Activated CD4-positive, alpha-beta T cell treated with anti-CD3 and anti-CD28 coated beads, Interleukin-2, Interleukin-6, amounts not matched to agents 100 ng/mL and 50 ng/mL, durations not matched to agents 16 hours and 8 hours (primary cell): Measurements from ENCODE around the gene PARD3B.

Experiments
- DNase-seq: peaks from one replicate; pipeline ENCODE4 v3.0.0-alpha.2; 2020

The PARD3B gene

DNA sequence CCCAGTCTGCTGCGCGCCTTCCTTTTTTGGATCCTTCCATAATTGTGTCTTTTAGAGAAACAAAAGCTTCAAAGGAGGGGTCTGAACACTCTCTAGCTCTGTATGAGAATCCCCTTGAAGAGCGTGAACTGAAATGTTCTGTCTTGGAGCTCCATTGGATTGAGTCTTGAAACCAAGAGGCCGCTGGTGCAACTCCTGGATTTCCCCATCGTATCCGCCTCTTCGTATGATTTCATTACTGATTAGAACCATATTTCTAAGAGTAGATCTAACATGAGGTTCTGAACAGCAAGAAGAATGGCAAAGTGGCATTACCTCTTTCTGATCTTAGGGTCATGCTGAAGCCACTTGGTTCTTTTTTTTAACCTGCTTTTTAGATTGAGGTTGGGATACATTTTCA is 1105.7 kb downstream of the PARD3B start:
- no peak for DNase-seq

DNA sequence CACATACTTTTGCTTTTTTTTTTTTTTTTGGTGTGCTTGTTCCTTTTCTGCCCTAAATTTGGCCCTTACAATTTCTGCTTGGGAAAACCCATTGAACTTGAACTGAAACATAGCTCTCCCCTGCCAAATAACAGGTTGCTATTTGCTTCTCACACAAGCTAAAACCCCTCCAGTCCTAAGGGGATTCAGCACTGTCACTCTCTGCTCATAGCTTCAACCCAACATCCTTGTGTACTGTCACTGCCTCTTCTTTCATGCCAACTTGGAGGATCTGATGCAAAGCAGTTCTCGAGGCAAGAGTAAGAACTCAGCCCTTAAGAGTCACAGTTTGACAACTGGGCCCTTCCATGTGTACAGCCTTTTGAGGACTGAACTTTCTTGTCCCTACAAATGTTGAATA is 1106.4 kb downstream of the PARD3B start:
- DNase-seq: no peak

DNA sequence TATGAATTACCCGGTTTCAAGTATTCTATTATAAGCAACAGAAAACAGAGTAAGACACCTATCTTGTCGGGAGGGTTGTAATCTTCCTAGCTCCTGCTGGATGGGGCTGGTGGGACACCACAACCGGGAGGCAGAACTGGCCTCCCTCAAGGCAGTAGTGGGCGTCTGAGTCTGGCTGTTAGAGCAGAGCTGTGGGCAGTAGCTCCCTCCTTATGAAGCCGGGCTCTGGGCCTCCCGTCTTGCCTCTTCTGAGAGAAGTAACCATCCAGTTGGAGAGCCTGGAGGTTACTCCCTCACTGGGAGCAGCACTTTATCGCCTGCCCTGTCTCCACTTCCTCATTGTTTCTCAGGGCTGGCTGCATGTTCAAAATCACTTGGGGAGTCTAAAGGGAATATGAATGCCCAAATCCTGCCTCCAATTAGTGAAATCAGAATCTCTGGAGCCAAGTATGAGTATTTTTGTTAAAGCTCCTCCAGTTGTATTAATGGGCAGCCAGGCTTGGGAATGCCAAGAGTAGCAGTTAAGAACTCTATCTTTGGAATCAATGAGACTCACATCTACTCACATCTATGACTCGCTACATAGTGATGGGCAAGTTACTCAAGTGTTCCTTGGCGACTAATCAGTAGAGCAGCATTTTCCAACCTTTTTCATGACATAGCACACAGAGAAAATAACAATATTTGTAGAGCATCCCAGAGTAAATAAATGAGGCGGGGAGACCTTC is 1109.8 kb downstream of the PARD3B start:
- DNase-seq: no peak

DNA sequence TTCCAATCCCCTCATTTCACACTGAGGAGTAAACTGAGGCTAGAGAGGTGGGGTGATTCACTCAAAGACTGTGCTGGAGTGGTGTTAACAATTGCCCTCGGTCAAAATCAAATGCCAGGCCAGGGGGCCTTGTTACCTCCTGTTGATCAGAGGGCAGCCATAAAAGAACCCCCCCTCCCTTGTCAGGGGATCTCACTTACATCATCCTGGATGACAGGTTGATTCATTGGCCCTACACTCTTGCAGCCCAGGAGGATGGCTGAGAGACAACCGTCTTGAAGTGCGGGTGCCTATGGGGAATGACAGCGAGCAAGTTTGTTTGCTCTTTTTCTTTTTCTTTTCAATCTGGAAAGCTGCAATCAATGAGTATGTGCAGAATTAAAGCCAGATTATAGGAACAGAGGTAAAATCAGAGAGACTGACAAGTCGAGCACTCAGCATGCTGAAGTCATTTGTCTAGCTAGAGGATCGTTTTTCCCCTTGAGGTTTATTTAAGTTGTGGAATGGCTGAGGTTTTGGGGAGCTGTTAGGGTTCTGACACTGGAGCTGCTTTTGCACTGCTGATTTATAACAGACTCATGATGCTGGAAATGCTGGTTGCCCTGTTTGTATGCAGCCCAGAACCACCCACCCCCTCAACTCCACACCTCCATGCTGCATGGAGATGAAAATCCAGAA is 1110.6 kb downstream of the PARD3B start:
- DNase-seq: no peak

DNA sequence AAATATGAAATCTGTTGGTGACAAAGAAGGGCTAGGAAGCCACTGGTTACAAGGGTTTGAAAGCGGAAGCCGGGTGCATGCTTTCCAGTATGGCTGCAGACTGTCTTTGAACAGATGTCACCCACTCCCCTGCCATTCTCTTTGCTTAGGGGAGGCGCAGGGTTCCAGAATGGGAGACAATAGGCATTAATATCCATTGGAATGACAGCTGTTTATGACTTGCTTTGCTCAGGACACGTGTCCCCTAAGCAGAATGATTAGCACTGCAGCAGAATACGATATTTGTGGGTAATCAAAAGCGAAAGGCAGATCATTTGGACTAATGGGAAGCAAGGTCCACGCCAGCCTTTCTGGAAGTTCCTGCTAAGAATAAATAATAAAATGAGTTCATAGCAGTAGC is 1111.2 kb downstream of the PARD3B start:
- DNase-seq: no peak

DNA sequence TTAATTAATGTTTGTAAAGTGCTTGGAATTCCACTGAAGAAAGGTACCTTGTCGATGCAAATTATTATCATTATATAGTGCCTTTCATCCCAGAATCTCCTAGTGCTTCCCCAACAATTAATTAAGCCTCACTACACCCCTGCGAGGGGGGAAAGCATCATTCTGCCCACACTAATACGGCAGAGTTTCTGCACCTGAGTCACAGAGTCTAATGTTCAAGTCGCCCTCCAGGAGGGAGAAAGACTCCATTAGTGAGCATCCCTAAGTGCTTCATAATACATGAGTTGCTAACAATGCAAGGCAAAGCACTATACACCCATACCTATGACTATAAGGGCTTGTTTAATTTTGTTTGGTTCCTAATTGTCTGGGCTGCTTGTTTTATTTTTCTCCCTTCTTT is 1111.7 kb downstream of the PARD3B start:
- no peak for DNase-seq

DNA sequence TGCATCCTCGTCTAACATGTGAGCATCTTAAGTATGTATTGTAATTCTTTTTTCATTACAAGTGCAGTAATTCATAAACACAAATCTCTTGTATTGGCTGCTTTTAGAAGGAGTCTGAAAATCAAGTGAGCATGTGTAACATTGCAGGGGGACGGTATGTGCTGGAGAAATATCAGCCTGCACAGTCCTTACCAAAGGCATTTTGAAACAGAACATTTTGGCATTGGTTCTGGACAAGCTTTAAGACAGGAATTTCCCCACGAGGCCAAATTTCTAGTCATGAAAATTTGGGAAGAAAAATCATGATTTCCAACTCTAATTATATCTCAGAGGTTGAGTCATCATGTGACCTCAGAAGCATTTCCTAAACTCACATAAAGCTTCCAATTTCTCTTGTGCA is 1112.3 kb downstream of the PARD3B start:
- no peak for DNase-seq

DNA sequence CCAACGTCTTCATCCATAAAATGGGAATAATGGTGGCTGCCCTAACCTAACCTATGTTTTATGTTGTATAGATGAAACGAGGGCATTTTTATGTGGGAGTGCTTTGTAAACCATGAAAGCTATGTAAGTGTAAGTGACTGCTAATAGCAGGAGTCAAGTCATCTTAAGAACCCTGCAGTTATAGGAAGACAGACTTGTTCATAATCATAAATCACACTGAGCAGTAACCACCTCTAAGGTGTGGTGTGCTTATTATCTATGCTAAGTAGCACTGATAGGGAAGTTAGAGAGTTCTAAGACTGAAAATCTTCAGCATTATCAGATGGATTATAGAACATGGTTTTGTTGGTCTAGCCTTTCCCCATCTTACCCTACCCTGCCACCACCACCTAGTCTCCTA is 1112.8 kb downstream of the PARD3B start:
- no peak for DNase-seq

DNA sequence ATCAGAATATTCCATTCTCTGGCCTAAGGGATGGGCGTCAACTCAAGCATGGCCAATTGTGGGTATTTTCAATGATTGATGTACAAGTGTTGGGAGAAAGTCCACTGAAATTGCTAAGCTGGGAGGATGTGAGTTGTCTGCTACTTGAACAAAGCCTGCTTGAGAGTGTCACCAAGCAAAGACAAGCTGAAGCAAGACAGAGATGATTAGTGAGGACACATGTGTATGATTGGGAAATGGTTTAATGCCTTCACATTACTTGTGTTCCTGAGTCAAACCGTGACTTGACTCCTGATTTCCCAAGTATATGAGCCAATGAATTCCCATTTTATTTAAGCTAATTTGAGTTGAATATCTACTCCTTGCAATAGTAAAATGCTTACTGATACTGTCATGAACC is 1113.3 kb downstream of the PARD3B start:
- no peak for DNase-seq

DNA sequence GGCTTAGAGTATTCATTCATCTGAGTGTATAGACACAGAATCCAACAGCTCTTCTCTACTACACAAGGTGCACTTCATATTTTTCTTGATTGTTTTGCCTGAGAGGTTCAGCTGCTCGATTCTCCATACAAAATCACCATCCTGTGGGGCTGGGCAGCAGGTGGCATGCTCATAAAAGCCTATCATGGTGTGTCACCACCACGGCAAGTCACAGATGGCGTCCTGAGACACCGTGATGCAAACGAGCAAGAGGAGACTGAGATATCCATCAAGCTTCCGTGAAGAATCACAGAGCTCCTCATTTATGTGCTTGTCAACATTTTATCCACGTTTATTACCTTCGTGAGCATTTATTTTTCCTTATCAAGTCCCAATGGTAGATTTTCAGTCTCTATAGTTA is 1114.6 kb downstream of the PARD3B start:
- no peak for DNase-seq

DNA sequence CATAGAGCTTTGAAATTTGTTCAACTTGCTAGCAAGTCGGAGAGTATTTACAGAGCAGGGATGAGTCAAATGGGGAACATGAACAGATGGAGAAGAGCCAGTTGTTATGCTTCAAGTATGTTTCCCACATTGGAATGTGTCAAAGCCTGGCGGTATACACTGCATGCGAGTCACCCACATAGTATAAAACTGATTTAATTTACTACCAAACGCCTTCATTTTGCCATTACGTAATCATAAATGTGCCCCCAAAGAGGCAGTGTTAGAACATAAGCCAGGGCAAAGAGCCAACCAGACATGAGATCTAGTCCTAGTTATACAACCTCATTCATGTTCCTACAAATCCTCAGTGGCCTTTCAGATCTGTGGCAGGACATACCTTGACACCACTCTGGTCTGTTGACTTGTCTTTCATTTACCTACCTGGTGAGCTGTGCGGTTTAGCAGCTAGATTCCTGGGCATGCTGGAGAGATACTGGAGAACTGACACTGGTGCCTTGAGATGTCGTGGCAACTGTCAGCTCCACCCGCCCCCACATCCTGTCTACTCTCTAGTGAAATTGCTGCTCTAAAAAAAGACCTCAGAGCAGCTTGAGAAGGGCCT is 1115.3 kb downstream of the PARD3B start:
- DNase-seq: peak; percentile 31

DNA sequence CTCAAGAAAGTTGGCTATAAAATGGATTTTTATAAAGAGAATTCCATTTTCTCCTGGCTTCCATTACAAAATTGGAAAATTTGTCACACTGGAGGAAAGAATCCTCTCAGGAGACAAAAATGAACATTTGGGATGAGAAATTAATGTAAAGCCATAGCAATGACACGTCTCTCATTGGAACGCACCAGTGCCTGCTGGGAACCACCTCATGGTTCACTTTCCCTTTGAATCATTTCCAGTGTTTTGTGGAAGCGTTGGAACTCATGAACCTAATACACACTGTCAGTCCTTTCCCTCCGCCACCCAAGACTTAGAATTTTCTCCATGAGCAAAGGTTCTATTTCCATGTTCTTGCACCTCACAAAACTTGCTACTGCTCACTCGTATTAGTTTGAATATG is 1116.0 kb downstream of the PARD3B start:
- no peak for DNase-seq

DNA sequence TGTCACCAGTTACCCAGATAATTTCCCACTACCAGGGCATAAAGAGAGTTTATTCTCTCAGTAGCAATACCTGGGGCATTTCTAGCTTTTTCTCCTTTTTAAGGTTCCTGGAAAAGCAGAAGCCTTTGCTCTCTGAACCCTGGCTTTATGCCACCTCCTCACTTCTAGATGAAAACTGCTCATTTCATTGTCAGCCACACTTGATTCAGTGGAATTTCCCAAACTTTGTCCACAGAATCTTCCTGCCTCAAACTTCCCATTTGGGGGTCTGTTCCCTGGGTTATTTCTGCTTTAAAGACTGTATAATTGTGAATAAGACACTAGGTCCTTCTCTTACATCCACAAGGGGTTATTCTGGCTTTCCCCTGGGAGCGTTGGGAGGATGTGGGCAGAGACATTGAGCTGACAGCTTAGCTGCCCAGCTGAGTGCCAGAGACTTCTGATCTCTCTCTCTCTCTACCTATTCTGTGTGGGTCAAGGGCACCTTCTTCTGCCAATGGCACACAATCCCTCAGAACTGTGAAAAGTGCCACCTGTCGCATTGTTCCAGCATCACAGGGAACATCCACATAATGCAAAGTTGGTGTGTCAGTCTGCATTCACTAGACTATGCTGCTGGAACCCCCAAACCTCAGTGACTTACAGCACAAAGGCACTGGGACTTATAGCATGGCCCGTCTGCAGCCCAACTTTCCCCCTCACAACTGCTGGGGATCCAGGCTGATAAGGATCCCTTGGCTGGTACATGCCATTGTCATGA is 1117.1 kb downstream of the PARD3B start:
- no peak for DNase-seq

DNA sequence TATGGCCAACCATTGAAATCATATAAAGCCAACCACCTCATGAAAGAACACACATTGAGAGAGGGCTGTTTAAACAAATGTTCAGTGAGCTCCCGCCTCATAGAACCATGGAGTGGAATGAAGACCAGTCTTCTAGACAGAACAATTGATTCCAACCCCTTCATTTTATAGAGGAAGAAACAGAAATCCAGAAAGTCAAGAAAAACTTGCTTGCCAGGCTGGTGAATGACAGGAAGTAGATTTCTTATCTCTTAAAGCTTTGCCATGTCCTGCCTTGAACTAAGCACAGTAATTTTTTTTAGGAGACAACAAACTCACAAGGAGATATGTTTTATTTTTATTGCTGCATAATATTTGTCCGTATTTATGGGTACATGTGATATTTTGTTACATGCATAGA is 1120.5 kb downstream of the PARD3B start:
- DNase-seq: no peak
